Suppressor macrophage treated with lipopolysaccharide for 4 hours (primary cell): ENCODE data around the gene EFNB1.

Source experiments
- DNase-seq: peaks from one replicate; pipeline ENCODE4 v3.0.0-alpha.2; 2020

The EFNB1 gene

DNA sequence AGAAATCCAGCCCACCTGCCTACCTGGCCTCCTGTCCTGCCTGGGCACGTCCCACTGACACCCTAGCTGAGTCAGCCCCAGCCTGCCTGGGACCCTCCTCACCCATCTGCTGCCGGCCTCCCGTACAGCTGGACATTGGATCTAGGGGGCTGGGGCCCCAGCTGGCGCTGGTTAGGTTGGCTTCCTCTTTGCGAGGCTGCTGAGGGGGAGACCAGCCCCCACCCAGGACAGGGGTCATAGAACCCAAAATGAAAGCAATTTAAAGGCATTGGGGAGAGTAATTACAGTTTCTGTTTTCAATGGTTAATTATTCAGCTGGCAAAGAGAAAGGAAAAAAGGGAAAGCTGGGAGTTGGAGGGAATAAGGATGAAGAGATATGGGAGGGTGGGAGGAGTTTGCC lies 15.8 kb downstream of the EFNB1 start:
- DNase-seq: no peak

DNA sequence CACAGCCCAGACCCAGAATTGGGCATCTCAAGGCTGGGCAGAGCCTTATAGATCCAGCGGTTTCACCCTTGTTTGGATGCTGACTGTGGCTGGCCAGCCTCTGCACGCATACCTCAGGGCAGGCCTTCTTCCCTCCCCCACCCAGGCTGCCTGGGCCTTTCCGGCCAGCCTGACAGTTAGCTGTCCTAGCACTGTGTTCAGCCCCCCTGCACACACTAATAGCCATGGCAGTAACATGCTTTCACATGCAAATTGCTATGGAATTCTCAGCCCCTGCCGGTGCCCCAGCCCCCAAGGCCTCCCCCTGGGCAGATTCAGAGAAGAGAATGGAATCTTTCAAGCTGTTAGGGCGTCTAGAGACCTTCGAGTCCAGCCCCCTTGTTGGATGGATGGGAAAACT lies 17.7 kb downstream of the EFNB1 start:
- DNase-seq: no peak

DNA sequence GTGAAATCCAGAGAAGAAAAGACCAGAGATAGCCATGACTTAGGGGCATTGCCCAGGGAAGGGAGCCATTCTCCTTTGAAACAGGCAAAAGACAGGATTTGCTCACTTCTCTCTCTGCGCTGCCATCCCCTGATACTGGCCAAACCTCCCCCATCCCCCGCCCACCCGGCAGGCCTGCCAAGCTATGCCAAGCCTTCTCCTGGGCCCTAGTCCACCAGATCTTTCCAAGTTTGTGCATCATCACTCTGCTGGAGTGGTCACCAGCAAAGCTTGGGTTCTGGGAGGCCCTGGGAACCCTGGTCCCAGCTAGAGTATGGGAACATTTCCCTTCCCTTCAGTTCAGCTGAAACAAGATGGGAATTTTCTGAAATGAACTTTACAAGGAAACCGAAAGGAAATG lies 18.4 kb downstream of the EFNB1 start:
- DNase-seq: no peak

DNA sequence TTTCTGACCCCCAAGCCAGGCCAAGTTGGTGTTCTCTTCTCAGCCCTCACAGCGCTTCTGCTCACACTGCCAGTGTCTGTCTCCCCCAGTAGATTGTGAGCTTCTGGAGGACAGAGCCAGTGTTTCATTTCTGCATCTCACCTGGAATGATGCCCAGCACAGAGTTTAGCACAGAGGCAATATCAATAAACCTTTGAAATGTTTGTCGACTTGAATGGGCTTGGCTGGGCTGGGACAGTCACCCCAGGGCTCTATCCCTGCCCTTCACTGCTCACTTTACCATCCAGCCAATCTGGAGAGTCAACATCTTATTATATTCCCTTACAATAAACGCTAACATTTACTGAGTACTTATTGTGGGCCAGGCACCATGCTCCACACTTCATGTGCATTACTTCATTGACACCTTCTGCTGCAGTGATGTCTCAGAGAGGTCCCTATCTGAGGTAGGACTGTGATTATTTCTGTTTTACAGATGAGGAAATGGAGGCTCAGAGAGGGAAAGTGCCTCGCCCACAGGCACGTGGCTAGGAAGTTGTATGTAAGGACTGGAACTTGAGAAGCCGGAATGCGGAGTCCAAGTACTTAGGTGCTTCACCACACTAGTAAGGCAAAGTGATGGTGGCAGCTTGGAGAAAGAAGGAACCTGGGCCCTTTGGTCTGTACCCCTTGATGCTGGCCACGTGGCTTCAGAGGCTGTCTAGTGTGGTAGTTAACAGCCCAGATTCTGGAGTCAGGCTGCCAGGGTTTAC lies 19.5 kb downstream of the EFNB1 start:
- DNase-seq: no peak

DNA sequence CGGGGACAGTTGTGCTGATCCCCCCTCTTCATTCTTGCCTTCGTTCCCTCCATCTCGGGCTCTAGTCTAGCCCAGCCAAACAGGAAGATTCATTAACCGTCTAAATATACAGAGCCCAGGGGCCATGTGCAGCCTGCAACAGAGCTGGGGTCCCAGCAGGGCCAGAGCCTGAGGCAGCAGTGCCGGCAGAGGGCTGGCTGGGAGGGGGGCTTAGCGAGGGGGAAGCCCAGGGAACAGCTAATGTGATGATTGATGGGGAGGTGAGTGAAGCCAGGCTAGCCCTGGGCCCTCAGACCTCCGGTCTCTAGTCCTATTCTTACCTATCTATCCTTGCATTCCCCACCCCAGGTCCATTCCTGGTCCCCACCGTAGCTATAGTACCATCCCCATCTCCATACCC lies 22.3 kb downstream of the EFNB1 start:
- no peak for DNase-seq

DNA sequence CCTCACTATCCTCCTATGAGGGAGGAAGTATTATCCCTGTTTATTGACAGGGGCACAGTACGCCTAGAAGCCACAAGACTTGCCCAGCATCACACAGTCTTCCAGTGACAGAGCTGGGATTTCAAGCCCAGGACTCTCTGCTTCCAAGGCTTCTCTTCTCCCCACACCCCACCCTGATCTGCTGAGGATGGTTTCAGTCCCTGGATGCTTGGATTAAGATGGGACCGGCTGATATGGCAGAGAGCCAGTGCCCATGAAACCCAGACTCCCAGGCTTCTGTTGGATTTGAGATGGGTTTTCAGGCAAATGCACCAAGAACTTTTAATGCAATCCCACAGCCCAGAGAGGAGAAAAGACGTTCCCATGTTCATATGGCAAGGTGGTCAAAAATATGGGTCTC lies 23.2 kb downstream of the EFNB1 start:
- DNase-seq: no peak

DNA sequence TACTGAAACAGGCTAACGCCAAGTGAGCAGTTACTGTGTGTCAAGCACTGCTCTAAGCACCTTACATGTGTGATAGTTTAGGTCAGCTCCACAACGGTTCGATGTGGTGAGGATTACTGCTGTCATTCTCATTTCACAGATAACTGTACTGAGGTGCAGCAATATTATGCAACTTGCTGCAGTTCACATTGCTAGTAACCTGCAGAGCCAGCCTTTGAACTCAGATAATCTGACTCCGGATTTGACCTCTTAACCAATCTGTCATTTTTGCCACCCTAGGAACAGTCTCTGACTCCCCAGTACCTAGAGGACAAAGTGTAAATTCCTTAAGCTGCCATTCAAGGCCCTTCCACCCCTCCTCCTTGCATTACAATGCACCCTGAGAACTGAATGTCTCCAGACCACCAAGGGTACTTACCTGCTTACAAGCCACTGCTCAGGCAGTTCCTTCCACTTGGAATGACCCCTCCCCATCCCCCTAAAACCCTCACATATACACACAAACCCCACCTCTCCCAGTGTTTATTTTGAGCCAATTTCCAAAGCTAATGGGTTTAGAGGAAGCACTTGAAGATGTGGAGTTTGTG lies 24.9 kb downstream of the EFNB1 start:
- no peak for DNase-seq

DNA sequence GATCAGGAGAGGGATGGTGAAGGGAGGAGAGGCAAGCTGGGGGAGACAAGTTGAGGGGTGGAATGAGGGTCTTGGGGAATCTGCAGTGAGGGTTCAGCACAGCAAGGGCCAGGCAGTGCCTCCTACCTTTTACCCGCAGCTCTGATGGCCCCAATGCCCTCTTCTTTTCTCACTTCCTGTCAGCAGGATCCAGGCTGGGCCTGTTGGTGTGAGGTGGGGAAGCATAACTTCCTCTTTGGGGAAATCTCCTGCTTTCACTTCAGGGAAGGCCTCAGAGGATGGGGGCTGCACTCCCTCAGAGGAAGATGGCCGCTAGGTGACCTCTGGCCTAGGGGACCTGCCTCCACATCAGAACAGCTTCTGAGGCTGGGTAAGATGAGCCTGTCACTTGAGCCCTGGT lies 36.5 kb downstream of the EFNB1 start:
- DNase-seq: peak; percentile 47

DNA sequence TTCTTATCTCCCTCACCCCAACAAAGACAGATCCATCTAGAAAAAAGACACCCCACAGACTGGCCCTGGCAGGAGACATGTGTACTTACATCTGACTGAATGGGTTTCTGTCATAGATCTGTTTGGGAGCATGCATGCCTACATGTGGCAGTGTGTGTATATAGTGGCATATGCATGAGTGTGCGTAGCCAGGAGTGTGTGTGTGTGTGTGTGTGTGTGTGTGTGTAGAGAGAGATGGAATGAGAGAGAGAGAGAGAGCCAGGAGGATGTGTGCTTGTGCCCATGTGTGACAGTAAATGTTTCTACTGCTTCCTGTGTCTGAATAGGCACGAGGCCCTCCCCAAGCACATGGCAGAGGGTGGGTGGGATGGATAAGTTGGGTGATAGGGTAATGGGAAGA lies 37.1 kb downstream of the EFNB1 start:
- no peak for DNase-seq

DNA sequence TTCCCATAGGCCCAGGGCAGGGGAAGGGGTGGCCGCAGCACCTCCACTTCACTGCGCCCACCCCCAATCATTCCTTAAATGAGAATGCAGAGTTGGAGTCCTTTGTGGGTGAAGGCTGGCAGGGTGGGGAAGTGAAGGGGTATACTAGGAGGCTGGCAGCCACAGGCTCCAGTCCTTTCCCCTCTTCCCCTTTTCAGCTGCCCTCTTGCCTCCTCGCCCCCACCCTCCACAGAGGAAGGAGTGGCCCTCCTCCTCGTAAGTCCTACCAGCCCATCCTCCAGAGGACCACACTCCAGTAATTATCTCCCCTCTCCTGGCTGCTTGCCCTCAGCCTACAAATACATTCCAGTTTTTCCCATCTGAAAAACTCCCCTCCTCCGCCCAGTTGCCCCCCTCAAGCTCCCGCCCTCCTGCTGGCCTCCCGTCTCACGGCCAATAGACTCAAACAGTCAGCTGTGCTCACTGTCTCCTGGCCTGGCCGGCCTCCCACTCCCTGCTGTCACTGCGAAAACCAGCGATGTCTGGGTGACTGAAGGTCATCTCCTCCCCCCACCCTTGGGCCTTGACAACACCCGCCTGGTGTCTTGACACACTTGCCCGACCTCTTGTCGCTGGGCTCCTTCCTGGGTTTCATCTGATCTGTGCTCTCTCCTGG lies 38.8 kb downstream of the EFNB1 start:
- DNase-seq: peak; percentile 21

DNA sequence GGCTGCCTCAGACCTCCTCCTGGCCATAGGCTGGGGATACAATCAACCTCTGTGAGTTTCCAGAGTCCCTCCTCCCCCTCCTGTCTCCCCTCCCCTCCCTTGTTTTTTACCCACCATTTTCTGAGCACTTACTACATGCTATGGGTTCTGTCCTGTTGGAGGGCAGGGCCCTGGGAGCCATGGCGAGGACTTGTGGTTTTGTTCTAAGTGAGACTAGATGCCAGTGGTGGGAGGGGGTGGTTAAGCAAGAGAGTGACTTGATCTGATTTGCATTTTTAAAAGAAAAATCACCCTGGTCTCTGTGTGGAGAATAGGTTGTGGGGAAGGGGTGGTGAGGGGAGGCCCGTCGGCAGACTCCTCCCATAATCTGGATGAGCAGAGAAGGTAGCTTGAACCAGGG lies 39.5 kb downstream of the EFNB1 start:
- peak; percentile 34 for DNase-seq

DNA sequence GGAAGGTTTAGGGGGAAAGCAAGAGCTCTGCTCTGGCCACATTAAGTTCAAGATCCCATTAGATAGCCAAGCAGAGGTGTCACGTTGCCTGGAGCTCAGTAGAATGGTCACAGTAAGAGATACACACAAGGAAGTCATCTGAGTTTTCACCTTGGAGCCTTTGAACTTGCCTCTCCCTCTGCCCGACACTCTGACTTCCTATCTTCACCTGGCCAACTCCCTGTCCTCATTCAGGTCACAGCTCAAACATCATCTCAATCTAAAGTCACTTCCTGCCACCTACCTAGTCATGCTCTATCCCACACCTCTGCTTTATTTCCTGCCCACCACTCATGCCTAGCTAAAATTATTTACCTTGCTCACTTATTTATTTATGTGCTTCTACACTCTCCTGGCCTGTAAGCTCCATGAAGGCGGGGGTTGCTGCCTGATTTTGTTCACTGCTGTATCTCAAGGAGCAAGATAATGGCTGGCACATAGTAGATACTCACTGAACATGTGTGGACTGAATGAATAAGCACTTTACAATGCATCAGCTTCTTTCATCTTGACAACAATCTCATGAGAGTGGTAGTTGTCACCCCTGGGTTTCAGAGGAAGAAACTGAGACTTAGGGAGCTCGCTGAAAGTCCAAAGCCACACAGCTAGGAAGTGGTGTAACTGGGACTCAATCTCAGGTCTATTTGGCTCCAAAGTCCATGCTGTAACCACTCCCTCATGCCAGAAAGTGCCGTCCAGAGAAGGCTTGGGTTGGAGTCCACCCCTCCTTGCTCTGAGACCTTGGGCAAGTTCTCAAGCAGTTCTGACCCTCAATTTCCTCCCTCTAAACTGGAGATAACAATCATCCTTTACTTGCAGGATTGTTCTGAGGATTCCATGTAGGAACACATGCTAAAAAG lies 40.3 kb downstream of the EFNB1 start:
- no peak for DNase-seq

DNA sequence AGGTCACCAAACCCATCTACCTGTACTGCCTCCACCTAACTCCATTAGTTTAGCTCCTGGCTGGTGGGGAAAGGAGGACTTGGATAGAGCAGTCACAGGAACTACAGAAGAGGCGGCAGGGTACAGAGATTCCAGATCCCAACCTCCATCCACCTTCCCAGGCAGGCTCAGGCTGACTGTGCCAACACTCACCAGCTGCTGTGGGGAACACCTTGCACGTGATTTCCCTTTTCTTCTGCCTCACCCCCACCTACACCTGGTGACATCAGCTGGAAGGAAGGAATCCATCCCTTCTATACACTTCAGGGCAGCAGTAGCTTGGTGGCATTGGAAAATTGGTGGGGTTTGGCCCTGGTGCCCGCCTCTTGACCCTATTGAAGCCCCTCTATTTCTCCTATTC lies 41.5 kb downstream of the EFNB1 start:
- DNase-seq: no peak

DNA sequence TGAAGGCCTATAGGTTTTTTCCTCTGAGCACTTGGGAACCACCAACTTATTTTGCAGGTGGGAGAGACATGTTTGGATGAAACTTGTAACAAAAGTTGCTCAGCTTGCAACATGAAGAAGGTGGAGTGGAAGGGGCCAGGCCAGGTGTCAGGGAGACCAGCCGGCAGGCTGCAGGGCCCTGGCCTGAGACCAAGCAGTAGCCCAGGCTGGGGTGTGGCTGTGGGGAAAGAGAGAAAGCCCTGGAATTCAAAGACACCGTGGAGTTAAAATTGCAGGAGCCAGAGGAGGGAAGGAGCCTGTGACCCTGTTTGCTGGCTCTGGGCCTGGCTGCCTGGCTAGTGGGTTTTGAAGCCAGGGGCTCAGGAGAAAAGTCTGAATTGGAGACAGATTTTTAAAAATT lies 43.4 kb downstream of the EFNB1 start:
- no peak for DNase-seq

DNA sequence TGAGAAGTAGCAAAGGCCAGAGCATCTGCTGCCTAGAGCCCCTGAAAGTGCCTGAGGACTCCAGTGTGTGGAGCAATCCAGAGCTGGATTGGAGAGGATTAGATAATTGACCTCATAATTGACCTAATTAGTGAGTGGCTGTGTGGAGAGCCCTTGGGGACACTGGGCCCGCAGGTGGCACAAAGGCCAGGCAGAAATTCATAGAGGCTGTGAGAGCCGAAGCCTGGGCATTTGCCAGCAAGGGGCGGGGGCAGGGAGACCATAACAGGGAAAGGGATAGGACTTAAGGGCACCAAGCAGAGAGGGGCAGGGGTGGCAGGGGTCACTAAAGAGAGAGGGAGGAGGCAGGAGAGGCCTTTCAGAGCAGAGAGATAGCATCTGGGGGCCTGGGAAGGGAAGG lies 45.3 kb downstream of the EFNB1 start:
- DNase-seq: no peak

DNA sequence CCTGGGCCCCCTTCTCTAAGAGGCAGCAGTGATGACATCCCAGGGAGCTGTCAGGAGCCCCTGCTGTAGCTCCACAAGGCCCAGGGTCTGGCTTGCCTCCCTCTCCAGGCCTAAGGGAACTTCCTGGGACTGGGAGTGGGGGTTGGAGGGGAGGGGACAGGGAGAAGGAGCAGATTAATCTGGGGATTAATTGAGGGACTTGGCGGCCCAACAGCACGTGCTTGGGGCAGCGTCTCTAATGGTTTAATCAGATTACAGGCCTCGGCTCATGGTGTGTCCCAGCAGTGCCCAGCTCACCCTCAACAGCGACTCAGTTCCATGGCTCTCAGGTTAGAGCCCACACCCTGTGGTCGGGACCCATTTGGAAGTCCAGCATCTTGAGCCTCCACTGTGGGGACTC lies 47.9 kb downstream of the EFNB1 start:
- no peak for DNase-seq

DNA sequence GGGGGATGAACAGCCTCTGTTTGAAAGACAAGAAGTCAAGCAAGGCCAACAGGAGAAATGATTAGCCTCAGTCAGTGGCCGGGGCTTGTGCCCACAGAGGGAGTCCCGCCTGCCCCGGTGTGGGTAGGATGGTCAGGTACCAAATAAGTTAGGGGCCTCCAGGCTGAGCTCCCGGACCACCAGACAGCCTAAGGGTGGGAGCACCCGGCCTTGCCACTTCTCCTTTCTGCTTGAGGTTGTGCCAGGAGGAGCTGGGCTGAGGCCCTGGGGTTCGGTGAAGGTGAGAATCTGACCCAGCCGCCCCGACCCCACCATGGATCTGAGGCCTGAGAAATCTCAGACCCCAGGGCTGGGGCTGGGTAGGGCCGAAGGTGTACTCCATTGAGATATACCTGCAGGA lies 48.8 kb downstream of the EFNB1 start:
- DNase-seq: no peak

DNA sequence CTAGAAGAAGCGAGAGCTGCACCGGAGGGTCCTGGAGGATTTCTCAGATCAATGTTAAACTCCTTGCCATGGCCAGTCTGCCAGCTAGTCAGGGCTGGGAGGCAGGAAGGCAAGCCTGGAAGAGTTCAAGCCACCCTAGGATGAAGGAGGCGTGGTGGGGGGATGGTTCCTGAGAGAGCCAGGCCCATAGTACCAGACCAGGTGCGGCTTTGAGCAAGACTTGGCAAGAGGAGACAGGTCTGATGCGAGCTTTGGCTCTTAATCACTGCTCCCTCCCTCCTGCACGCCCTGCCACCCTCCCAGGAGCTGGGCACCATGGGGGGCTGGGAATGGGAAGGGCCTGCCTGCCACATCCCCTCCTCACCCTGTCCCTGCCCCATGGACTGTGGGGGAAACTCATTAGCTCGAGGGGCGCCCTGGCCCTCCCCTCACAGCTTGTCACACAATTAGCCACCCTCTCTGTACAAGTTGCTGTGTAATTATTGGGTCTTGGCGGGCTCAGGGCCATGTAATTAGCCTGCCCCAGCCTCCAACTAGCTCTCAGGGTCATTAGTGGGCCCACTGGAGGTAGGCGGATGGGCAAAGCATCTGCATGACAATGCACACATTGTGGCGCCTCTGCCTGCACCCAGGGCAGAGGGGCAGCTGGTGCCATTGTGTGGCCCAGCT lies 50.3 kb downstream of the EFNB1 start:
- DNase-seq: no peak

DNA sequence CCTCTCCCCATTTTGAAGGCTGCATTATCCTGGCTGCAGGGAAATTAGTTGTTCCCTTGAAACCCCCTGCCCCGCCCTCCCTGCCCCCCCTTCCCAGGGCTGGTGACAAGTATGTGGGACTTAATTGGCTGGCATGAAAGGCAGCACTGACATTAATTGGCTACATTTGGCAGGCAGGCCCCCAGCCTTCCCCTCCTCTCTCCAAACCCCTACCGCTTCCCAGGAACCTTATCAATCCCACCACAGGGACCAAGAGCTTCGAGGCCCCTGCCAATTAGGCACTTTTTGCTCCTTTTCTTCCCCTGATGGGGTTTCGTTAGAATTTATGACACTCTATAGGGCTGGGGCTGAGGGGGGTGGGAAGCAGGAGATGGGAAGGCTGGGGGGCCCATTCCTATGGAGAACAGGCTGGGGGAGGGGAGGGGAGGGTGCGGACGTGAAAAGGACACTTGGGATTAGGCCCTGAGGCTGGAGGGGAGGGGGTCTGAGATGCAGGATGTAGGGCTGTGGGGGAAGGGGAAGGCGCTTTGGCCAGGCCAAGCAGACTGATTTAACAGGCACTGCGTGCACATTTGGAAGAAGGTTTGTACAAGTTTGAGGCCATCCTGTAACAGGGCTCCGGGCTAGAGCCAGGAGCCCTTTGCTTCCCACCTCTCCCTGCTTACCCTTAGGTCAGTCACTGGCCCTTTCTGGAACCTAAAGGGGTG lies 52.2 kb downstream of the EFNB1 start:
- DNase-seq: no peak

DNA sequence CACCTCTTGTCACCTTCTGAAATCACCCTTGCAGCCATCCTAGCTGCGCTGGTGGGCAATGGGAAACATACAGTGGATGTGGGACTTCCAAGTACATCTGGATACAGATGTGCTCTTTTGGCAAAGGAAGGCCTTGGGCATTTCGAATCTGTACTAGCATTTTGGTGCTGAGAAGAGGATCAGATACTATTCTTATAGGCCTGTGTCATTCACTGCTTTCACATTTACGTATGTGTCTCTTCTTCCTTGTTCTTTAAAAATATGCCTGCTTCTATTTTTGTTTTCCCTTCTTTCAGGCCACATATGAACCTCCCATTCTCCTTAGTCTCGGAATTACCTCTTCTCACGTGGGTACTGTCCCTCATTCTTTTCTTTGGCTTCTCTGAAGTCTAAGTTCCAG lies 53.1 kb downstream of the EFNB1 start:
- no peak for DNase-seq

DNA sequence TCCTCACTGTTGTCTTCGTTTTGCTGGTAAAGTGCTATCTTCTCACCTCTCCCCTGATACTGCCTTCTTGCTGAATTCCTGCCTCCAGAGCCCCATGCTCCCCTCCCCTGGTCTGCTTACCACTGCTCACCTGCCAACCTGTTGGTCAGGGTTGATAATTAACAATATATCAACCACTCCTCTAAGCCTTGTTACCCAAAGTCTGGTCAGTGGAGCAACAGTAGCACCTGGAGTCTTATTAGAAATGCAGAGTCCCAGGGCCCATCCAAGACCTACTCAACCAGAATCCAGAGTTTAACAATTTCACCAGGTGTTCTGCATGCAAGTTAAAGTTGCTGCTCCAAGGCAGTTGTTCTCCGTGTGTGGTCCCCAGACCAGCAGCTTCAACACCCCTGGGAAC lies 55.0 kb downstream of the EFNB1 start:
- no peak for DNase-seq

DNA sequence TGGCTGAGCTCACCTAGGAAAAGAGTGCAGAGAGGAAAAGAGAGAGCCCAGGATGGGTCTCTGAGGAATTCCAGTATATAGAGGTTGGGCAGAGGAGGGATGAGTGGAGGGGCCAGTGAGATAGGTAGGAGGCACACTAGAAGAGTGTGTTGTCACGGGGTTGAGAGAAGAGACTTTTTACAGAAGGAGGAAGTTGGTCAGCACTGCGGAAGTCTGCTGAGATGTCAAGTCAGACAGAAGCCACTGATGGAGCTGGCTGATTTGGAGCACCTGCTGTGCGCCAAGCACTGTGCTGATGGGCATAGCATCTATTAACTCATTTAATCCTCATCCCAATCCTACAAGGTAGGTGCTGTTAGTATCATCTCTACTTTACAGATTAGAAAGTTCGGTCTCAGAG lies 60.4 kb downstream of the EFNB1 start:
- peak; percentile 35 for DNase-seq
